Right ventricle myocardium inferior (tissue), 1 donor: ENCODE results near the gene PTRHD1. TPM values are rescaled to one million over a fixed set of nuclear protein-coding genes. Genes with fewer than 3 reads are reported as not detected.
A peak's percentile ranks its signal among the peaks of the same experiment; 100 is the strongest.

ENCODE experiments used
- ATAC-seq: fragments of 200-7000 bp; cut with Tn5 transposase; one replicate; pipeline ENCODE4 v1.9.1; 2020; ENCODE audit warnings: mild to moderate bottlenecking, moderate library complexity
- DNase-seq: peaks from one replicate; pipeline ENCODE4 v3.0.0; 2021; ENCODE audit errors: missing footprints
- intact Hi-C: fragments of 100-400 bp; cut with DNase I; formaldehyde crosslinking; loops from one replicate; pipeline ENCODE4 v1.11.0; 2022
- total RNA-seq: library from RNA; stranded (reverse); fragmentation: NEBNext Ultra II Directional; extraction: Animal tissue kit (Norgen Biotek cat#: 25700); gene quantifications from one replicate; pipeline ENCODE4 v1.2.1, GENCODE V29; 2021
- donor health status: DM: no; HTN: yes; CAD: no; lungs with severe emphysema.

Gene PTRHD1
- total RNA-seq, 1 donor from 2014 or later, result 33.4 TPM

- ATAC-seq, result no peak
- intact Hi-C loops, result no loop called here
- DNase-seq, result no peak
These were observed 9.6 kb downstream of the PTRHD1 start for GRCh38 chr2:24783641-24784040.

- ATAC-seq, result no peak
- no peak for DNase-seq
- intact Hi-C loops, result no loop called here
These were observed 14.1 kb downstream of the PTRHD1 start for GRCh38 chr2:24779116-24779515.

DNA sequence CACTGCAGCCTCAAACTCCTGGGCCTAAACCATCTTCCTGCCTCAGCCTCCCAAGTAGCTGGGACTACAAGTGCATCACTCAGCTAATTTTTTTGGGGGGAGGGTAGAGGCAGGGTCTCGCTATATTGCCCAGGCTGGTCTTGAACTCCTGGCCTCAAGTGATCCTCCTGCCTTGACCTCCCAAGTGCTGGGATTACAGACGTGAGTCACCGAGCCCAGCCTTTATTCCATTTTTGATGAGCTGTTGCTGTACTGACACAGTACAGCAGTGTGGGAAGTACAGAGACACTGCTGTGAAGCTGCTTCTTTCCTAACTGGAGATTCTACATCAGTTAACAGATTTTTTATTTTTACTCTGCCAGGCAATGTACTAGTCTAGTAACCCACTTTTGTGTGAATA, 18.8 kb downstream of the PTRHD1 start:
- DNase-seq, result no peak
- intact Hi-C loops, result no loop called here
- no peak for ATAC-seq

- ATAC-seq (no peak), DNase-seq (no peak)
- intact Hi-C loops, result no loop called here
These were observed 21.2 kb downstream of the PTRHD1 start for GRCh38 chr2:24771764-24772586.

DNA sequence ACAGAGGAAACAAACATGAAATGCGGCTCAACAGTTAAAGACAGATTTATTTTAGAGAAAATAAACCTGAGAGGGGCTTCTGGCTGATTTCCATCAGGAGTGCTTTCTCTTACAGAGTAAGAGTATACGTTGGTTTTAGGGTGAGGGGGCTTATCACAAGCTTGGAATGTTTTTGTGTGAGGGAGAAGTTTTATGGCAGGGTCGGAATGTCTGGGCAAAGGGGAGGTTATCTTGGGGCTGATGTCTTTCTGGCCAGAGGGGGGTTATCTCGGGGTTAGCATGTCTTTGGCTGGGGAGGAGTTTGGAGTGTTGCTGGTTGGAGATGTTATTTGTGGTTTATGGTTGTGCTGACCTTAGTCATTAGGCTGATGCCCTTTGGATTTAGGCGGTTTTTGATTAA, 22.1 kb downstream of the PTRHD1 start:
- no peak for ATAC-seq
- no peak for DNase-seq
- intact Hi-C loops, result no loop called here

DNA sequence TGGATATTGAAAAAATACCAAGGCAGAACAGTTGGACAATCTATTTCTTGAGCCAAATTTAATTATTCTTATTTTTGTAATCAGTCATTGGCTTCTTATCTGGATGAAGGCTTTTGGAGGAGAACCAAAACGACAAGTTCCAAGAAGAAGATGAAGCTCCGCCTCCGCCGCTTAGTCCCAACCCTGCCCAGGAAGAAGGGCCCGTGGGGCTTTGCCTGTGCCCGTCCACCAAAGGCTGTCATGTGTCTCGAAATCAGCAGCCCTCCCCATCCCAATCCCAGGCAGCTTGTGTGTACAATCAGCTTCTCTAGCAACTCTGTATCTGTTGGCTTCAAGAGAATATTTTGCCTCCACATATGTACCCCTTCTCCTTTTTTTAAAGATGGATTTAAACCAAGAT, 24.6 kb downstream of the PTRHD1 start:
- DNase-seq (peak; percentile 81), ATAC-seq (peak; percentile 70)
- intact Hi-C loops, result no loop called here

GRCh38 chr2:24768013-24768412, 25.2 kb downstream of the PTRHD1 start:
- intact Hi-C loops, result no loop called here
- DNase-seq (no peak), ATAC-seq (no peak)

DNA sequence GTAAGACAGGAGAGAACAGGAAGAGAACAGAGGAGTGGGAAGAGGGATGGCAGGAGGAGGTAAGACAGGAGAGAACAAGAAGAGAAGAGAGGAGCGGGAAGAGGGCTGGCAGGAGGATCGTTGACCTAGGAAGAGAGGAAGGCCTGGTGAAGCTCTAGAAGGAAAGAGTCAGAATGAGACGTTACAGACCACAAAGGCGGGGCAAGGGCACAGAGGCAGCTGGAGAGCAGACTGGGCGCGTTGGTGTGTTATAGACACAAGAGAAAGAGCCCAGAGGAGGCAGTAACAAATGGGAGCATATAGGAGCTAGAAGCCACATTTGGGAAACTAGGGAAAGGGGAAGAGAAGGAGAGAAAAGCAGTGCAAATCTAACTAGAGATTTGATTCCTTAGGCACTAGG, 26.6 kb downstream of the PTRHD1 start:
- DNase-seq (no peak), ATAC-seq (no peak)
- intact Hi-C loops, result no loop called here

GRCh38 chr2:24763843-24764242, 29.3 kb downstream of the PTRHD1 start:
- ATAC-seq (no peak), DNase-seq (no peak)
- intact Hi-C loops, result no loop called here

- no peak for DNase-seq
- ATAC-seq, result no peak
- intact Hi-C loops, result no loop called here
These were observed 30.7 kb downstream of the PTRHD1 start for GRCh38 chr2:24762518-24762917.

GRCh38 chr2:24761866-24762265, 31.3 kb downstream of the PTRHD1 start:
- intact Hi-C loops, result no loop called here
- DNase-seq (no peak), ATAC-seq (peak; percentile 34)

GRCh38 chr2:24756789-24757188, 36.4 kb downstream of the PTRHD1 start:
- intact Hi-C loops, result no loop called here
- DNase-seq, result no peak
- ATAC-seq, result no peak

GRCh38 chr2:24754985-24755705, 38.0 kb downstream of the PTRHD1 start:
- DNase-seq (no peak), ATAC-seq (no peak)
- intact Hi-C loops, result no loop called here

- ATAC-seq, result no peak
- no peak for DNase-seq
- intact Hi-C loops, result no loop called here
These were observed 44.0 kb downstream of the PTRHD1 start for GRCh38 chr2:24749069-24749691.

DNA sequence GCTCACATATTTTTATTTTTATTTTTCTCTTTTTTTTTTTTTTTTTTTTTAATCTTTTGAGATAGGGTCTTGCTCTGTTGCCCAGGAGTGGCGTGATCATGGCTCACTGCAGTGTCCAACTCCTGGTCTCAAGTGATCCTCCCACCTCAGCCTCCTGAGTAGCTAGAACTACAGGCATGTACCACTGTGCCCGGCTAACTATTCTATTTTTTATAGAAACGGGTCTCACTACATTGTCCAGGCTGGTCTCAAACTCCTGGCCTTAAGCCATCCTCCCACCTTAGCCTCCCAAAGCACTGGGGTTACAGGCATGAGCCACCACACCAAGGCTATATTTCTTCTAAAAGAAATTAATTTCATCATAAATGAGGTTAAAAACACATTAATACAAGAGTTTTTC, 45.9 kb downstream of the PTRHD1 start:
- intact Hi-C loops, result no loop called here
- ATAC-seq (no peak), DNase-seq (no peak)

GRCh38 chr2:24745825-24746224, 47.4 kb downstream of the PTRHD1 start:
- ATAC-seq, result no peak
- no peak for DNase-seq
- intact Hi-C loops, result no loop called here

DNA sequence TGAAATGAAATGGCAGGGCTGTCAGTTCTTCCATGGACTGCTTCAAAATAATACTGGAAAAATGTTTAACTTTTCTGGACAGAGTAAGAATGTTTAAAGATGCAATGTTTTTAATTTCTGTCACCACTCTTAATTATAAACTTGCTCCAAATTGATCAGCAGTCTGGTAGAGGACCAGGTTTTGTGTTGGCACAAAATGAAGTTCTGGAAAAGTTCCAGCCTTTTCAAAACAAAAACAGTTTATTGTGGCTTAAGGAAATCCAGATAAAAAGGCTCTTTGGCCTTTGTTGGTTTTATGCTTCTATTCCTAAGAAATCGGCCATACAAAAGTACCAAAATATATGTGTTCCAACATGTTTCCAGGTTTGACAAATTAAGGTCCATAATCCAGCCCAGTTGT, 48.8 kb downstream of the PTRHD1 start:
- intact Hi-C loops, result no loop called here
- no peak for ATAC-seq
- DNase-seq, result no peak

DNA sequence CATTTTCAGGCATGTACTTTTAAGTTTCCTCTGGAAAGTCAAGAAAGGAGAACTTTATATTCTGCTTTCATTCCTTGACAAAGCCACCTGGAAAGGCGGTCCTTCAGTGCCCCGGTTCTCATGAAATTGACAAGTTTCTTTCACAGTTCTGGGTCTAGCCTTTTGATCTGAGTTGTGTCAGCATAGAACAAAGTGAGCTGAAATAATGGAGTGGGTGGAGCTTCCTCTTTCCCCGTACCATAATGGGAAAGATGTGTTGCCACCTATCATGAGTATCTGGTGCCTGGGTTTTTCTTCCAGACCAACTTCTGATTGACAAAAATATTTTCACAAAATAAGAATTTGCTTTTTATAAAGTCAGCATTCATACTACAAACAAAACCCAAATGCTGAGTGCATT, 49.3 kb downstream of the PTRHD1 start:
- ATAC-seq, result no peak
- DNase-seq, result no peak
- intact Hi-C loops, result no loop called here

DNA sequence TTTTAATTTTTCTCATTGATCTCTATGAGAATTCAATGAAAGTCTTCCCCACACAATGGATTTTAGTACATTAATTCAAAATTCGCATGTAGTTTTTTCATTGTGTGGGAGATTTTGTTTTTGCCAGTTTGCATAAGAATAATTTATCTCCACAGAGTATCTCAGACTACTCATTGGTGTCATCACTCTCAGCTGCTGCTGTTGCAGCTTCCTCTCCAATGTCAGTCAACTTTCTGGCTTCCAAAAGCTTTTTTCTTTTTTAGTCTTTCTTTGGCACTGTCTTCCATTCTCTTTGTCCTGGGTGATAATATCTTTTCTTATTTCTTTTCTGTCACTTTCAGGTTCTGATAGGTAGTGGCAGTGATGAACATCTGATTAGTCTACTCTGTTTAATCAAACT, 50.5 kb downstream of the PTRHD1 start:
- intact Hi-C loops, result no loop called here
- DNase-seq (no peak), ATAC-seq (no peak)

- intact Hi-C loops, result no loop called here
- DNase-seq, result no peak
- no peak for ATAC-seq
These were observed 53.0 kb downstream of the PTRHD1 start for GRCh38 chr2:24740142-24740541.
